HG03565 (cell line): ENCODE data around the gene FBXW5.

Experiments
- ATAC-seq: cut with Tn5 transposase; IDR thresholded peaks from one replicate; pipeline ENCODE4 v1.9.1; 2021; ENCODE audit warnings: mild to moderate bottlenecking, moderate library complexity; ENCODE audit not compliant: unreplicated experiment

Gene FBXW5, protein sequence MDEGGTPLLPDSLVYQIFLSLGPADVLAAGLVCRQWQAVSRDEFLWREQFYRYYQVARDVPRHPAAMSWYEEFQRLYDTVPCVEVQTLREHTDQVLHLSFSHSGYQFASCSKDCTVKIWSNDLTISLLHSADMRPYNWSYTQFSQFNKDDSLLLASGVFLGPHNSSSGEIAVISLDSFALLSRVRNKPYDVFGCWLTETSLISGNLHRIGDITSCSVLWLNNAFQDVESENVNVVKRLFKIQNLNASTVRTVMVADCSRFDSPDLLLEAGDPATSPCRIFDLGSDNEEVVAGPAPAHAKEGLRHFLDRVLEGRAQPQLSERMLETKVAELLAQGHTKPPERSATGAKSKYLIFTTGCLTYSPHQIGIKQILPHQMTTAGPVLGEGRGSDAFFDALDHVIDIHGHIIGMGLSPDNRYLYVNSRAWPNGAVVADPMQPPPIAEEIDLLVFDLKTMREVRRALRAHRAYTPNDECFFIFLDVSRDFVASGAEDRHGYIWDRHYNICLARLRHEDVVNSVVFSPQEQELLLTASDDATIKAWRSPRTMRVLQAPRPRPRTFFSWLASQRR

DNA sequence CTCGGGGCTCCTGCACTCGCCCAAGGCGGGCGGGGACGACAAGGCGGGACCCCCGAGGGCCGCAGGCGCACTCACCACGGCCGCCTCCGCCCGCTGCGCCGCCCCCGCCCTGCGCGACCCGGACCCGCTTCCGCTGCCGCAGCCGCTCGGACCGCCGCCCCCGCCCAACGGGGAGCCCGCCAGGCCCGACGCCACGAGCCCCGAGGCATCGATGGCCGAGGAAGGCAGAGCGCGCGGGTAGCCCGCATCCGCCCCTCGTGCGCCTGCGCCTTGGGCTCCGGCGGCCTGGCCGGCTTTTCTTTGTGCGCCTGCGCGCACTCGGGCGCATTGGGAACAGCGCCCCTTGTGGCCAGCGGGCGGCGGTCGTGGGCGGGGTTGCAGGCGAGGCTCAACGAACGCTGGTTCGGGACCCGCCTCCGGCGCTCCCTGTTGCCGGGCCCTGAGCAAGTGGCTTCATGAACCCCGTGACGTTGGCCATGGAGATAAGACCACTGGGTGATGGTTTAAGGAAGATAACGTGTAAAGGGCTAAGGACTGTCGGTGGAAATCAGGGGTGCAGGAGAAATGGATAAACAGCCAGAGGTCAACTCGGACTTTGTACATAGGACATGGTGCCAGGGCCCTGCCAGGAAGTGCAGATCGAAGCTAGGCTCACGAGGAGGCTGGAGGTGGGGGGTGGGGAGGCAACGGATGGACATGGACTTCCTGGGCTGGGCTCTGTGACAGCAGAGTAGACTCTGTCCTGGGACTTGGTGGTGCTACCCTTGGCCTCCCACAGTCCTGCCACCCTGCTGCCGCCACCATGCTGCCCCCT is at the start of gene FBXW5, which contains the start of gene C8G:
Gene FBXW5 (minus strand): TSS at position 220 of the 814 bp plus-strand sequence. CDS start 655 bp downstream, outside the sequence.
Gene C8G (plus strand): TSS at position 725 of the 814 bp plus-strand sequence. CDS start 78 bp downstream, at position 803.
- ATAC-seq: peak; percentile 75

DNA sequence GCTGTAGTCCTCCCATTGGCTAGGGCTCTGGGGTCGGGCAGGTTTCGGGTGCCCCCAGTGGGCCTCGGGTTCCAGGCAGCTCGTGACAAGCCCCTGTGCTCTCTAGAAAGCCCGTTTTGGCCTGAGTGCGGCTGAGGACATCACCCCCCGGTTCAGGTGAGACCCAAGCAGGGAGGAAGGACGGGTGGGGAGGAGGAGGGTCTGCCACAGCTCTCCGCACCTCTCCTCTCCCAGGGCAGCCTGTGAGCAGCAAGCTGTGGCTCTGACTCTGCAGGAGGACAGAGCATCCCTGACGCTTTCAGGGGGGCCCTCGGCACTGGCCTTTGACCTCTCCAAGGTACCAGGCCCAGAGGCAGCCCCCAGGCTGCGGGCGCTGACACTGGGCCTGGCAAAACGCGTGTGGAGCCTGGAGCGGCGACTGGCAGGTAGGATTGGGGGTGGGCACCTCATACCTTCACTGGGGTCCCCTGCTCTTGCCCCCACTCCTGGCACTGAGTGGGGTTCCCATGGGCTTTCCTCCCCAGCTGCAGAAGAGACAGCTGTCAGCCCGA is 48.4 kb upstream of the FBXW5 start:
- no peak for ATAC-seq

- ATAC-seq: peak; percentile 59
Measured at GRCh38 chr9:136991993-136992818, 47.7 kb upstream of the FBXW5 start, which contains the start of gene PAXX. PAXX (plus strand) TSS chr9:136992422; CDS start chr9:136992444, 22 bp downstream.

DNA sequence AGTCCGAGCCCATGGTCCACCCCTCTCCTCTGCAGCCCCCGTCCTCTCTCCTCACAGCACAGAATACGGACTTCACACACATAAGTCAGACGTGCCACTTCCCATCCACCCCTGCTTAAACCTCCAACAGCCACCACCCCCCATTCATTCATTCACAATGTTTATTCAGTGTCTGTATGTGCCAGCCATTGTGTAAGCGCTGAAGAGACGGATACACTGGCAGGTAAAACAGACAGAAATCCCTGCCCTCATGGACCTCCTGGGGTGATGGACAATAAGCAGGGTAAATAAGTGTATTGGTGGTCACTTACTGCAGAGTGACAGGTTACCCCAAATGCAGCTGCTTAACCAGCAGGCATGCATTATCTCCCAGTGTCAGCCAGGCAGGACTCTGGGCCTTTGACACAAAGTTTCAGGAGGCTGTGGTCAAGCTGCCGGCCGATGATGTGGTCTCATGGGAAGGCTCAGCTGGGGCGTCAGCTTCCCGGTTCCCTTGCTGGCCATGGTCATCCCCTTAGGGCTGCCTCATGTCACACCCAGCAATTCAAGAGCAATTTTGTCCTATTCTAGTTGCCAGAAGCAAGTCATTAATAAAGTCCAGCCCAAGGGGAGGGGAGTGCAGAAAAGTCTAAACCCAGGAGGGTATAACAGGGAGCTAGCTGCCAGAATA is 45.8 kb upstream of the FBXW5 start:
- no peak for ATAC-seq

GRCh38 chr9:136988872-136989271 is 44.3 kb upstream of the FBXW5 start:
- ATAC-seq: no peak

GRCh38 chr9:136985853-136986252 is 41.3 kb upstream of the FBXW5 start:
- no peak for ATAC-seq

DNA sequence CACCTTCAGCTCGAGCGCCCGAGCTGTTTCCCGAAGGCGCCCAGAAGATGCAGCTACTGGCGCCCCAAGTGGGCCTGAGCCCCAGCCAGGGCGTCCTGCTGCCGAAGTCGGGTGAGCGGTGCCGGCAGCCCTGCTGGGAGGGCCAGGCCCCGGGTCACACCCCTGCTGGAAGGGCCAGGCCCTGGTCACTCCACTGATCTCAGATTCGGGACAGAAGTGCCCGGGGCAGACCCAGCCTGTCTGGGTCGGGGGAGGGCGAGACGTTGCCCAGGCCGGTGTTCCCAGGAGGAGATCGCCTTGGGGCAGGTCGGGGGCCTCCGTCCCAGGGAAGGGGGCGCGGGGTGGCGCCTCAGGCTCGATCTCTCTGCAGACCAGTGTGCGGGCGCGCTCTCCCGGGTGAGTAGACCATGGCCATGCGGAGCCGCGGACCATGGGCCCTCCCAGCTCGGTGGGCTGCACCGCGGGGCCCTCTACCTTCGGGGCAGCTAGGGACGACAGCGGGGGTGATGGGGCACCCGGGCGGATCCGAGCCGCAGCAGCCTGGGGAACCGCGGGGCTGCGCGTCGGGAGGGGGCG is 40.6 kb upstream of the FBXW5 start:
- ATAC-seq: no peak

GRCh38 chr9:136984464-136985026 is 40.0 kb upstream of the FBXW5 start:
- ATAC-seq: no peak

GRCh38 chr9:136983656-136984314 is 39.2 kb upstream of the FBXW5 start:
- ATAC-seq: no peak

- no peak for ATAC-seq
Measured at GRCh38 chr9:136983167-136983566, 38.6 kb upstream of the FBXW5 start.

DNA sequence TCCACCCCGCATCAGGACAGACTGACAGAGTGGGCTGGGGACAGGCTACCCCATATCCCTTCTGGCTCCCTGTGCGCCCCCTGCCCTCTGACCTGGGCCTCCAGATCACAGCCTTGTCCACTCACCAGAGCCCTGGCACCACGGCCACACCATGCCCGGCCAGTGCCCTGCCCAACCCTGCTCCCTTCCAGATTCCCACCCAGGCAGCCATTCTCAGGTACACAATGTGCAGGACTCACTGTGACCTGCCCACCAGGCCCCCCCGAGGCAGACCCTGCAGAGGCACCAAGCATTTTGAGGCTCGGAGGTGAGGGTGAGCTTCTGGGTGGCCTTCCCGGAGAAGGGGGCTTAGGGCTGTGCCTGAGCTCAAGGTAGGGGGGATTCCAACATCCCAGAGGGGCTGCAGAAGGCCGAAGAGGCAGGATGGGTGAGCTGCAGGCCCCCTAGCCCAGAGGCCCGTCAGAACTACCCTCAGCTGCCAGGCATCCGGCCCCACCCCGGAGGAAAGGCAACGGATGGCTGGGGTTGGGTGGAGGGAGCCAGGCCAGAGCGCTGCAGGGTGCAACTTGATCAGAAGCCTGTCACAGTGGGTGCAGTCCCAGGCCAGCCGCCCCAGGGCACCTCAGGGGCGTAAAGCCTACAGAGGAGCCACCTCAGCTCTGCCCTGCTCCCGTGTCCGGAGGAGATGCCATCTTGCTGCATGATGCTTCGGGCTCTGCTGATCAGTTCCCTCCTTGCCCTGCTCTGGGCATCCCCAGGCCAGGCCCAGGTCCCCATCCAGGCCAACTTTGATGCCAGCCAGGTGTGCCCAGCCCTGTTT is 37.9 kb upstream of the FBXW5 start, which contains the start of gene LCNL1:
Gene LCNL1 (plus strand): TSS at position 762 of the 820 bp plus-strand sequence. CDS start 594 bp downstream, outside the sequence.
- no peak for ATAC-seq

- ATAC-seq: no peak
Measured at GRCh38 chr9:136981588-136982231, 37.2 kb upstream of the FBXW5 start.

DNA sequence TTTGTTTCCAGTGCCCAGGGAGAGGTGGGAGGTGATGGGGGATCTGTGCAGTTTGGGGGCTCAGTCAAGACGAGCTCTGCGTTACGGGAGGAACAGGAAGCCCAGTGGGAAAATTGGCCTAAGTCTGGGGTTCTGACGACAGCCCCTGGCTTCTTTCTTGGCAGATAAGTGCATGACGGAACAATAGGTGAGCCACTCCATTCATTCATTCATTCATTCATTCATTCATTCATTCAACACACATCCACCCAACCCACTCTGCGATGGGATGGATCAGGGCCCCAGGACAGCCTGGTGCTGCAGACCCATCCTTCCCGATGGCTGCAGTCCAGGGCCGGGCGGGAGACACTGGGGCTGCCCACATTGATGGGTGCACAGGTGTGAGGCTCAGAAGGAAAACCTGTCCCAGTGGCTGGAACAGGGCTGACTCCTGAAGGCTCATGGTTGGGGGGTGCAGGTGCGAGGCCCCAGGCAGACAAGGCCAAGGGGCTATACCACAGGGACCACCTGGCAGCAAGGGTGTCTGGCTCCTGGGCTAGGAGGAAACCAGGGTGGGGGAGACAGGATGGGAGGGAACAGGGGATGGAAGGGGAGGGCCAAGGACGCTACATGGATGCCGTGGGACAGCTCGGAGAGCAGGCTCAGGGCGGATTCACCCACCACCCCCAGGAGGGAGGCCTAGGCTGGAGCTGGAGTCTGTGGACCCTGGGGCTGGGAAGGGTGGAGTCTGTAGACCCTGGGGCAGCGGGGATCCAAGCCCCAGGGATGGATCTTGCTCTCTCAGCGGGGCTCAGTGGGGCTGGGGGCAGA is 36.3 kb upstream of the FBXW5 start:
- no peak for ATAC-seq

- no peak for ATAC-seq
Measured at GRCh38 chr9:136979769-136980587, 35.4 kb upstream of the FBXW5 start.

DNA sequence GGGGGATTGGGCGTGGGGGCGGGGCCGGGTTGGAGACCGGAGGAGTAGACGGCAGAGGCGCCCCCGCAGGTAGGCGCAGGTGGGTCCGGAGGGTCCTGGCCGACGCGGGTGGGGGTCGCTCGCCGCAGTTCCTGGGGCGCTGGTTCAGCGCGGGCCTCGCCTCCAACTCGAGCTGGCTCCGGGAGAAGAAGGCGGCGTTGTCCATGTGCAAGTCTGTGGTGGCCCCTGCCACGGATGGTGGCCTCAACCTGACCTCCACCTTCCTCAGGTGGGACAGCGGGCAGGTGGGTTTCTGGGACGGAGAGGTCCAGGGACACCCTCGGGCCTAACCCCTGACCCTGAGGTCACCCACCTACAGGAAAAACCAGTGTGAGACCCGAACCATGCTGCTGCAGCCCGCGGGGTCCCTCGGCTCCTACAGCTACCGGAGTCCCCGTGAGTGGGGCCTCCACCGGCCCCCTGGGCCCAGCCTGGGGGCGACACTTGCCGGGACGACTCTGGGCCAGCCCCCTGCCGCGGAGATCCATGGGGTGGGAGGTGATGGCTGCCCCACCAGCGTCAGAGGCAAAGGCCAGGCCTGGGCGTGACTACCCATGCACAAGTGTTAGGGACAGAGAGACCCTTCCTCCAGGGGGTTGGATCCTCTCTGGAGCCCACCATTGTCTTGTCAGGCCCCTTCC is 34.5 kb upstream of the FBXW5 start:
- ATAC-seq: no peak
